Hepatocyte (in vitro differentiated cells): ENCODE data around the gene BRINP2.

ENCODE experiments used
- CTCF ChIP-seq: fragments of 200-600 bp; sonication (generic); IDR thresholded peaks from 2 replicates; pipeline ENCODE4 v1.5.1; 2016; ENCODE audit warnings: antibody characterized with exemption, mild to moderate bottlenecking; ENCODE audit not compliant: poor library complexity
- EZH2 ChIP-seq: fragments of 200-600 bp; sonication (generic); IDR thresholded peaks from 2 replicates; pipeline ENCODE4 v1.6.1; 2016; ENCODE audit warnings: antibody characterized with exemption, mild to moderate bottlenecking, borderline replicate concordance

GRCh38 chr1:177170756-177171535, at the start of gene BRINP2:
- TF ChIP-seq CTCF, result no peak
- no peak for TF ChIP-seq EZH2
